ENCODE results near the gene MND1.
"Not testable (repeated sequence)": the region's sequence is repeated elsewhere in the genome, so short reads cannot be mapped to it uniquely, and the experiment has no call there.

The MND1 gene

GRCh38 chr4:153440475-153440874 is 96.0 kb downstream of the MND1 start:
- DNase-seq (ENCODE audit: low spot score): no peak

- no peak for DNase-seq (ENCODE audit: low spot score)
Measured at GRCh38 chr4:153447175-153447905, 102.9 kb downstream of the MND1 start.

GRCh38 chr4:153448003-153448731 is 103.7 kb downstream of the MND1 start:
- DNase-seq (ENCODE audit: low spot score): no peak

GRCh38 chr4:153449338-153449737 is 104.8 kb downstream of the MND1 start:
- no peak for DNase-seq (ENCODE audit: low spot score)

- no peak for DNase-seq (ENCODE audit: low spot score)
Measured at GRCh38 chr4:153450544-153450917, 106.0 kb downstream of the MND1 start.

GRCh38 chr4:153451145-153451544 is 106.7 kb downstream of the MND1 start:
- DNase-seq (ENCODE audit: low spot score): not testable (repeated sequence)

- no peak for DNase-seq (ENCODE audit: low spot score)
Measured at GRCh38 chr4:153451911-153452657, 107.6 kb downstream of the MND1 start.

GRCh38 chr4:153452658-153453378 is 108.3 kb downstream of the MND1 start:
- no peak for DNase-seq (ENCODE audit: low spot score)

- no peak for DNase-seq (ENCODE audit: low spot score)
Measured at GRCh38 chr4:153453402-153453801, 108.9 kb downstream of the MND1 start.

- no peak for DNase-seq (ENCODE audit: low spot score)
Measured at GRCh38 chr4:153458969-153459368, 114.5 kb downstream of the MND1 start.

GRCh38 chr4:153461549-153461948 is 117.1 kb downstream of the MND1 start:
- DNase-seq (ENCODE audit: low spot score): not testable (repeated sequence)

GRCh38 chr4:153464068-153464467 is 119.6 kb downstream of the MND1 start:
- no peak for DNase-seq (ENCODE audit: low spot score)
